GM15510 (cell line): ENCODE measurements around the gene ZBTB12.

ENCODE experiments used
- POLR2A ChIP-seq: IDR thresholded peaks from 3 replicates; pipeline ENCODE4 v1.6.1; 2011; ENCODE audit warnings: borderline replicate concordance; ENCODE audit not compliant: insufficient read length; ENCODE audit errors: extremely low read depth

ZBTB12 gene

GRCh38 chr6:31886541-31886991, 15.3 kb downstream of the ZBTB12 start:
- TF ChIP-seq POLR2A: no peak

GRCh38 chr6:31884528-31885035, 17.3 kb downstream of the ZBTB12 start:
- TF ChIP-seq POLR2A: no peak

- TF ChIP-seq POLR2A: no peak
These were observed 18.2 kb downstream of the ZBTB12 start for GRCh38 chr6:31883676-31884075.

GRCh38 chr6:31882344-31882743, 19.5 kb downstream of the ZBTB12 start:
- TF ChIP-seq POLR2A: no peak

GRCh38 chr6:31881136-31881859, 20.6 kb downstream of the ZBTB12 start:
- TF ChIP-seq POLR2A: no peak

- TF ChIP-seq POLR2A: no peak
These were observed 21.3 kb downstream of the ZBTB12 start for GRCh38 chr6:31880616-31881015.

GRCh38 chr6:31879901-31880300, 22.0 kb downstream of the ZBTB12 start:
- no peak for TF ChIP-seq POLR2A

- no peak for TF ChIP-seq POLR2A
These were observed 22.7 kb downstream of the ZBTB12 start for GRCh38 chr6:31879143-31879542.

- TF ChIP-seq POLR2A: no peak
These were observed 23.2 kb downstream of the ZBTB12 start, which contains the start of gene SLC44A4 for GRCh38 chr6:31878726-31879125. Gene SLC44A4 (minus strand): TSS chr6:31878997. CDS start chr6:31878980, 17 bp downstream.

GRCh38 chr6:31878222-31878621, 23.7 kb downstream of the ZBTB12 start:
- TF ChIP-seq POLR2A: no peak

GRCh38 chr6:31877651-31878161, 24.2 kb downstream of the ZBTB12 start:
- no peak for TF ChIP-seq POLR2A

GRCh38 chr6:31877125-31877650, 24.7 kb downstream of the ZBTB12 start:
- no peak for TF ChIP-seq POLR2A

GRCh38 chr6:31876357-31876756, 25.5 kb downstream of the ZBTB12 start:
- TF ChIP-seq POLR2A: no peak

- no peak for TF ChIP-seq POLR2A
These were observed 26.0 kb downstream of the ZBTB12 start for GRCh38 chr6:31875877-31876276.

GRCh38 chr6:31874836-31875572, 26.9 kb downstream of the ZBTB12 start:
- TF ChIP-seq POLR2A: no peak
